GM21529 (cell line): ENCODE results near the gene PLP2.

ENCODE experiments used
- ATAC-seq: cut with Tn5 transposase; IDR thresholded peaks from one replicate; pipeline ENCODE4 v1.9.1; 2021; ENCODE audit not compliant: unreplicated experiment

Gene PLP2

DNA sequence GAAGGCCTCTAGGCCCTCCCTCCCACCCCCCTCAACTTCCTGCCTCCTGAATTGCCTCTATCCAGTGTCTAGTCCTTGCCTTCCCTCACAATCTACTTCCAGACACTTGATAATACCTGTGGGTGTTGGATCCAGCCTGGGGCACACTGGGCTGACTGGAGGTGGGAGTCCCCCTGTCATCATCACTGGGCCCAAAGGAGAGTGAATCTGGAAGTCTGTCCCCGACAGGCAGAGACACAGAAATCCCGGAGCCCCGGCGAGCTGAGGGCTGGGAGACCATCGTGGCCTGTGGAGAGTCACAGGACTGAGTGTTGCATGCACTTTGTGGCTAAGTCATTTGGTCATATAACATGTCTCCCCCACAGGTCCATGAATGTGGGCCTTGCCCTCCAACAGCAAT is 36.7 kb downstream of the PLP2 start:
- no peak for ATAC-seq

DNA sequence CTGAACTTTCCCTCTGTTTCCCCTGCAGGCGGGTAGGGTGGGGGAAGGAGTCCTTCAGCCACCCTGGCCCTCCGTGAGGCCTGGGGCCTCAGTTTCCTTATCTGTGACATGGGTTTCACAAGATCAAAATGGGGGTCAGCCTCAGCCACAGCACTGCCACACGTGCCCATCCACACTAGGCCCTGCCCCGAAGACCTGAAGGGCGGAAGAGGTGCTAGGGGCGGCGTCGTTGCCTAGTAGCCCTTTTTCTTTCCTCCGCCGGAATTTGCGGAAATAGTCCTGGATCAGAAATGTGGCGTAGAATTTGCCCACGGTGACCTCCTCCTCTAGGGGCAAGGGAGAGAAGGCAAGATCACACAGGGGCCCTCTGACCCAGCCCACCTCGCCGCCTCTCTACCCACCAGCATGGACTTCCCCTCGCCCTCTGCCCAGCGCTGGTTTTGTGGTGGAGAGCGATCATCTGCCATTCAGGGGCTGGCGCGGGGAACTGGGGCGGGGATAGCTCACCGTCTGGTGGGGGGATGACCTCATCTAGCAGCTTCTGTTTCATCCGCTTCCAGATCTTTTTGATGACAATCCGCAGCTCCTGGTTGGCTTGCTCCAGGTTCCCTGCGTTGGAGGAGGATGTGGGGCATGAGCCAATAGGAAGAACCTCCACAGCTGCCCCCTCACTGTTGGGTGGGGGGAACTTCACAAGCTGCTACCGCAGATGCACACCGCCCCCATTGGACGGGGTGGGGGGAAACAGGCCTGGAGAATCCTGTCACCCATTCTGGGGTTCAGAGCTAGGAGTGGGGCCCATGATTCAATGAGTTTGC is 37.9 kb downstream of the PLP2 start:
- no peak for ATAC-seq

DNA sequence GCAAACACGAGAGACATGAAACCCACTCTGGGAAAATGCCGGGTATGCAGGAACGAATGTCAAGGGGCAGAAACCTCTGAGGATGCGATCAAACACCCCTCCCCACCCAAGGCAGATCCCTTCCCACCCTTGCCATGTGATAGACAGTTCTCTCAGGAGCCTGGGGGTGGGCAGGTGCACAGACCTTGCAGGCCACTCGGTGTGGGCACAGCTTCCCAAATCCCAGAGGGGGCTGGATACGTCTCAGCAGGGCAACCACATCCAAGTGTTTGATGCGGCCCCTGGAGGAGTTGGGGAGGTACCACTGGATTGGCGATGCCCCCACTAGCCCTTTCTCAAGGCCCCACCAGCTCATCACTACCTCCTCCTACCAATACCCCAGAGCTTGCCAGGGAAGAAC is 38.7 kb downstream of the PLP2 start:
- ATAC-seq: no peak

DNA sequence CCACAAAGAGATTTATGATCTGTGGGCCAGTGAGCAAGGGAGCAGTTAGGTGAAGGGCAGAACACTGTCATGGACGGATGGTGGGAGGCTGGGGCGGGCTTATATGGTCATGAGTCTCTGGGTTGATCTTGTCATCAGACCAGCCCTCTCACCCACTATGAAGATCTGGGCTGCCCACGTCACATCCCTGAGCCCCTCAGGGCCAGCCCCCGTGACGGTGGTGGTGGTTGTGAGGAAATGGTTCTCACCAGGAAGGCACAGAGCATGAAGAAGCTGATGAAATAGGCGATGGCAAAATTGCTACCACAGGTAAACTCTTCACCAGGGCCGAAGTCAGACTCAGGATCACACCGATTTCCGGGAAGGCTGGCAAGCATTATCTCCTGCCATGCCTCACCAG is 39.4 kb downstream of the PLP2 start:
- no peak for ATAC-seq

DNA sequence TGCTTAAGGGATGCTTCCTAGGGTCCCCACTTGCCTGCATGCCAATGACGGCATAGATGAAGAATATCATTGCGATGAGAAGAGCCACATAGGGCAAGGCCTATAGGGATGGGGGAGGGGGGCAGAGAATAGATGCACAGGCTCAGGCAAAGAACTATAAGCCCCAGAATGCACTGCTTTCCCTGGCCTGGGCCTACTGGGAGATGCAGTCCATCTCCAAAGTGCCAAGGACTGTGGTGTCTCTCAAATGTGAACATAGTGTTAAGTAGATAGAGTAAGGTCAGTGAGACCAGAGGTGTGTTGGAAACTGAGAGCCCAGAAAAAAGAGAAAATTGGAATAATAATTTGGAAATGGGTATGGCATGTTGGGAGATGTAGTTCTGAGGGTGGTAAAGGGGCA is 40.5 kb downstream of the PLP2 start:
- ATAC-seq: no peak

DNA sequence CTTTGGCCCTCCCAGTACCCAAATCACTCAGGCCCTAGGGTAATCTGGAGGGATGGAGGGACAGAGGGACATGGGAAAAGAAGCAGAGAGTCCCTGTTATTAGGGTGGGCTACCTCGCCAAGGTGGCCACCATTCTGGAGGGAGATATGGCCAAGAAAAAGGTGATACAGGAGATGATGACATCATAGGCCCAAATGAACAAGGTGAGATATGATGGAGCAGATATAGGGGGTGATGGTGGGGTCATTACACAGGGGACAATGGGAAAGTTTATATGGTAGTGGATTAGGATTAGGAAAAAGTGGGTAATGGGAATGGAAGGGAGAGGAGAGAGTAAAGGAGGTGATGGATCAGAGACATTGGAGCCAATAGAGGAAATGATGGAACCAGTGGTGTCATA is 41.2 kb downstream of the PLP2 start:
- no peak for ATAC-seq

DNA sequence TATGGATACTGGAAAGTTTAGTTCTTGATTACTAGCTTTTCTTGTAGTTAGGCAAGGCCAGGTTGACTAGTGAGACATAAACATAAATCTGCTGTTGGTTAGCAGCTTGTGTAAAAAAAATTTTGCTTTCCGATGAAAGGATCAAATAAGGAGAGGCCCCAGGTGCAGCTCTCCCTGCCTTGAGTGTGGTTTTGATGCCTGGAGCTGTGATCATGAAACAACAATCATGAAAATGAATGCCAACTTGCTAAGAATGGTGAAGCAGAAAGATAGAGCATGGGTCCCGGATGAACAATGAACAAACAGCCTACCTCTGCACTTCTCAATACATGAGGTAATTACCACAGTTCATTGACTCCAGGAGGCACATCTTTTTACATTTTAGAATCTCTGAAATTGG is 42.7 kb downstream of the PLP2 start:
- no peak for ATAC-seq

DNA sequence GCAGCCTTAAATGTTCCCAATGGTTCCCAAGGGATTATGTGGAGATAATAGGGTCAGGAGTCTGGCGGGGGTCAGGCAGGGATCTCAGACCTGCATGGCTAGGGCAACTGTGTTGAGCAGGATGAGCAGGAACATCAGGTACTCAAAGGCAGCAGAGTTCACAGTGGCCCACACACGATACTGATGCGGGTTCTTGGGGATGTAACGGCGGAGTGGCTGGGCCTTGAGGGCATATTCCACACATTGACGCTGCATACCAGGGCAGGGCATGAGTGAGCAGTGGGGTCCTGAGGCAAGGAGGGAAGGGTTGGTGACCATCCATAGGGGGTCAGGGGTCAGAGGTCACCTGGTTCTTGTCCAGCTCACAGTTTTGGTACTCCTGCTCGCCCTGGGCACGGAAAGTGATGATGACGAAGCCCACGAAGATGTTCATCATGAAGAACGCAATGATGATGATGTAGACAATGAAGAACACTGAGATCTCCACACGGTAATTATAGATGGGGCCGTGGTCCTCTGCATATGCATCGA is 43.4 kb downstream of the PLP2 start:
- ATAC-seq: no peak

DNA sequence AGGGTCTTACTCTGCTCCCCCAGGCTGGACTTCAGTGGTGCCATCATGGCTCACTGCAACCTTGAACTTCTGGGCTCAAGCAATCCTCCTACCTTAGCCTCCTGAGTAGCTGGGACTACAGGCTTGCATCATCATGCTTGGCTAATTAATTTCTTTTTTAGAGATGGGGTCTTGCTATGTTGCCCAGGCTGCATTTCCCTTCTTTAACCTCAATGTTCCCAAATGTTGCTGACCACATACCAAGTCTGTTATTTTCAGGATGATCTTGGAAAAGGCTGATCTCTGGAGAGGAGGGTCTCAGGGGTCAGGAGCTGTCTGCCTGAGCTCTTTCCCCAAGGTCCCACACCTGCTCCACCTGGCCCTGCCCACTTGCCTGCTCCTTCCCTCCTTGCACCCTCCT is 48.4 kb downstream of the PLP2 start:
- no peak for ATAC-seq

DNA sequence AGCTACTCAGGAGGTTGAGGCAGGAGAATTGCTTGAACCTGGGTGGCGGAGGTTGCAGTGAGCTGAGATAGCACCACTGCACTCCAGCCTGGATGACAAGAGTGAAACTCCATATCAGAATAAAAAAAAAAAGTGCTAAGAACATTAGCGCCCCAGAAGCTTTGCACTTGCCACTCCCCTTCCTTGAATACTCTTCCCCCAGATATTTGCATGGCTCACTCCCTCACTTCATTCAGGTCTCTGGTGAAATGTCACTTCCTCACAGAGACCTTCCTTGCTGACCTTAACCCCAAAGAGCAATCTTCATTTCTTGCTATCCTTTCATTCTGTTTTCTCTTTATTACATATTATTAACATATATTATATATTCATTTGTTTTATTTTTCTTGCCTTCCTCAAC is 50.2 kb downstream of the PLP2 start:
- ATAC-seq: no peak
